Liver (tissue), 9 donors: ENCODE results near the gene MYO7B. TPM values are rescaled to one million over a fixed set of nuclear protein-coding genes. Genes with fewer than 3 reads are reported as not detected.

Experiments
- DNase-seq: peaks from one replicate; pipeline ENCODE4 v3.0.0-alpha.2; 2017; ENCODE audit warnings: low spot score
- H3K27ac ChIP-seq, 2 donors: one replicate each; pipeline ENCODE4 v1.7.0; 2013; ENCODE audit warnings: inconsistent platforms in 2 of 2, low read length in 2 of 2, control low read depth in 1 of 2, low read depth in 1 of 2, mild to moderate bottlenecking in 1 of 2
- H3K27me3 ChIP-seq, 4 donors: one replicate each; pipeline versions ENCODE4 v1.6.1 to v1.7.0; 2013; ENCODE audit warnings: low read length in 3 of 4, inconsistent platforms in 1 of 4, mild to moderate bottlenecking in 1 of 4, moderate library complexity in 1 of 4; ENCODE audit not compliant: control insufficient read depth in 4 of 4, insufficient read depth in 4 of 4
- H3K36me3 ChIP-seq, 4 donors: one replicate each; pipeline versions ENCODE4 v1.6.1 to v1.7.0; 2013; ENCODE audit warnings: low read length in 3 of 4, mild to moderate bottlenecking in 3 of 4, low read depth in 1 of 4, moderate library complexity in 1 of 4; ENCODE audit not compliant: control insufficient read depth in 4 of 4, insufficient read depth in 3 of 4
- H3K4me1 ChIP-seq, 4 donors: one replicate each; pipeline versions ENCODE4 v1.6.1 to v1.7.0; 2013; ENCODE audit warnings: low read length in 3 of 4, mild to moderate bottlenecking in 3 of 4, moderate library complexity in 1 of 4; ENCODE audit not compliant: control insufficient read depth in 4 of 4, insufficient read depth in 4 of 4
- H3K4me3 ChIP-seq, 3 donors: one replicate each; pipeline versions ENCODE4 v1.6.1 to v1.7.0; 2013; ENCODE audit warnings: low read length in 3 of 3, control low read depth in 1 of 3, low read depth in 1 of 3, mild to moderate bottlenecking in 1 of 3
- H3K9ac ChIP-seq, 2 donors: one replicate each; pipeline ENCODE4 v1.7.0; 2013; ENCODE audit warnings: low read length in 2 of 2, mild to moderate bottlenecking in 2 of 2, moderate library complexity in 2 of 2, control low read depth in 1 of 2, low read depth in 1 of 2
- H3K9me3 ChIP-seq, 4 donors: one replicate each; pipeline versions ENCODE4 v1.6.1 to v1.7.0; 2013; ENCODE audit warnings: low read length in 3 of 4; ENCODE audit not compliant: control insufficient read depth in 4 of 4
- EGR1 ChIP-seq, 2 donors: IDR thresholded peaks; 2 replicates each; pipeline ENCODE4 v1.6.1; 2016 to 2018; ENCODE audit warnings: antibody characterized with exemption in 2 of 2, low read depth in 2 of 2
- FOXA1 ChIP-seq: IDR thresholded peaks from 2 replicates; pipeline ENCODE4 v1.6.1; 2016; ENCODE audit warnings: antibody characterized with exemption
- FOXA2 ChIP-seq: IDR thresholded peaks from 2 replicates; pipeline ENCODE4 v1.6.1; 2016; ENCODE audit warnings: antibody characterized with exemption
- GABPA ChIP-seq, 2 donors: IDR thresholded peaks in 1 of 2; conservative IDR thresholded peaks in 1 of 2; 2 replicates each; pipeline ENCODE4 v1.6.1; 2016; ENCODE audit warnings: antibody characterized with exemption in 2 of 2, mild to moderate bottlenecking in 1 of 2, moderate library complexity in 1 of 2
- JUND ChIP-seq, 2 donors: IDR thresholded peaks; 2 replicates each; pipeline ENCODE4 v1.6.1; 2016; ENCODE audit warnings: antibody characterized with exemption in 2 of 2
- NR2F2 ChIP-seq: IDR thresholded peaks from 2 replicates; pipeline ENCODE4 v1.6.1; 2016; ENCODE audit warnings: antibody characterized with exemption
- RAD21 ChIP-seq, 2 donors: IDR thresholded peaks; 2 replicates each; pipeline ENCODE4 v1.6.1; 2016; ENCODE audit warnings: antibody characterized with exemption in 2 of 2, mild to moderate bottlenecking in 2 of 2
- REST ChIP-seq: IDR thresholded peaks from 2 replicates; pipeline ENCODE4 v1.6.1; 2016; ENCODE audit warnings: antibody characterized with exemption, mild to moderate bottlenecking
- RXRA ChIP-seq, 2 donors: IDR thresholded peaks; 2 replicates each; pipeline ENCODE4 v1.6.1; 2017 to 2018; ENCODE audit warnings: antibody characterized with exemption in 2 of 2, mild to moderate bottlenecking in 1 of 2
- SP1 ChIP-seq: IDR thresholded peaks from 2 replicates; pipeline ENCODE4 v1.6.1; 2018; ENCODE audit warnings: antibody characterized with exemption, mild to moderate bottlenecking
- TAF1 ChIP-seq: conservative IDR thresholded peaks from 2 replicates; pipeline ENCODE4 v1.6.1; 2016; ENCODE audit warnings: antibody characterized with exemption, mild to moderate bottlenecking
- ZBTB33 ChIP-seq: IDR thresholded peaks from 2 replicates; pipeline ENCODE4 v1.6.1; 2016; ENCODE audit warnings: antibody characterized with exemption
- WGBS: extraction: QIAGEN DNeasy Blood & Tissue Kit; methylation state at CpG from one replicate; pipeline ENCODE4 v1.1.7; 2013; 5-methylcytosine and 5-hydroxymethylcytosine counted together
- polyA plus RNA-seq, 2 donors: library from polyadenylated mRNA; stranded (reverse) in 1 of 2; unstranded in 1 of 2; fragments of 200-250 nt in 1 of 2; fragments of >200 nt in 1 of 2; fragmentation: Nextera tagmentation in 1 of 2; extraction: Ambion mirVana in 1 of 2; gene quantifications; one replicate each; pipeline versions ENCODE4 v1.2.1 to v1.2.3, GENCODE V29; 2013 to 2015
- total RNA-seq, 2 donors: library from RNA; depleted of rRNA; stranded (reverse); fragments of >200 nt; gene quantifications; one replicate each; pipeline ENCODE4 v1.2.3, GENCODE V29; 2014
- TF ChIP-seq, protein P1 (sequence below): IDR thresholded peaks from 2 replicates; pipeline ENCODE4 v1.6.1; 2016; ENCODE audit warnings: antibody characterized with exemption
- TF ChIP-seq, protein P2 (sequence below): fragments of 150-350 bp; IDR thresholded peaks from 2 replicates; pipeline ENCODE4 v1.5.1; 2017; ENCODE audit warnings: improper control_type of control experiment, low read depth, low read length; ENCODE audit not compliant: missing input control
- donor health status: healthy.
- donor health status: healthy.
- donor health status: healthy.
- donor health status: healthy.
- donor health status: healthy.

Gene MYO7B
- total and polyA plus RNA-seq, 4 donors = 0.15 to 1.1 (median 0.64) TPM

DNA sequence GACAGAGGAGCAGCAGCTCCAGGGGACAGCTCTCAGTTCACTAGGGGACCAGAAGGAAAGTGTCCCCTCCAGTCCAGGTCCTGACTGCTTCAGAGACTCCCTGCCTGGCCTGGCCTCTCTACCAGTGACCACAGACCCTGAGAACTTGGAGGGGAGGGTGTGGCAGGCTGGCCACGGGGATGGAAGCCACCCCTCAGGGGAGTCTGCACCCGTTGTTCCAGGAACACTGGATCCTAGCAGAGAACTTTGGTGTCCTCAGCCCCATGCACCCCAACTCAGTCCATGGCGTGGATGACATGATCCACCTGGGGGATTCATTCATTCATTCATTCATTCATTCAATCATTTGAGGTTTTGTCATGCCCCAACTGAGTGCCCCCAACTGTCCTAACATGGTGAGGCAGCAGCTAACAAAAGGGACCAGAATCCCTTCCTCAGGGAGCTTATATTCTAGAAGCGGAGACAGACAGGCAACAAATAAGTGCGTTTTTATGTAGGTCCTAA is 31.9 kb downstream of the MYO7B start:
- Histone ChIP-seq H3K27me3 (no peaks in the 10 kb centered on the region), H3K36me3 (no peaks in the 10 kb centered on the region), H3K4me1 (no peaks in the 10 kb centered on the region), H3K9ac (no peak overlapping the region), H3K27ac (no peak overlapping the region), H3K9me3 (no peaks in the 10 kb centered on the region), H3K4me3 (no peak overlapping the region)
- 92% methylated on average over 5 of the region's 5 CpGs for WGBS
- no peak for DNase-seq
- TF ChIP-seq EGR1 (IDR thresholded peaks at IDR 0.05; ENCODE audit: low read depth in 2 of 2) (no peak), FOXA2 (no peak), JUND (IDR thresholded peaks at IDR 0.05) (no peak), FOXA1 (no peak)

GRCh38 chr2:127568128-127568527 is 32.6 kb downstream of the MYO7B start:
- WGBS = 96% methylated on average over 6 of the region's 6 CpGs
- no peaks in the 10 kb centered on the region for H3K27me3 ChIP-seq
- no peak overlapping the region for H3K4me3 ChIP-seq
- TF ChIP-seq, protein P1, sequence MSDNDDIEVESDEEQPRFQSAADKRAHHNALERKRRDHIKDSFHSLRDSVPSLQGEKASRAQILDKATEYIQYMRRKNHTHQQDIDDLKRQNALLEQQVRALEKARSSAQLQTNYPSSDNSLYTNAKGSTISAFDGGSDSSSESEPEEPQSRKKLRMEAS = no peak
- TF ChIP-seq JUND (IDR thresholded peaks at IDR 0.05) = no peak
- no peak for TF ChIP-seq EGR1 (IDR thresholded peaks at IDR 0.05; ENCODE audit: low read depth in 2 of 2)
- no peak for TF ChIP-seq RAD21 (IDR thresholded peaks at IDR 0.05)
- no peak for TF ChIP-seq FOXA1
- no peak for TF ChIP-seq GABPA (IDR thresholded peaks at IDR 0.05 in 1 of 2, conservative IDR thresholded peaks at IDR 0.05 in 1 of 2)
- no peak for TF ChIP-seq TAF1
- no peak overlapping the region for H3K27ac ChIP-seq
- no peaks in the 10 kb centered on the region for H3K4me1 ChIP-seq
- no peak for DNase-seq
- H3K9ac ChIP-seq = no peak overlapping the region
- H3K36me3 ChIP-seq = no peaks in the 10 kb centered on the region
- H3K9me3 ChIP-seq = no peaks in the 10 kb centered on the region

- no peak for DNase-seq
- no peak overlapping the region for H3K9ac ChIP-seq
- H3K4me1 ChIP-seq = no peaks in the 10 kb centered on the region
- H3K9me3 ChIP-seq = no peaks in the 10 kb centered on the region
- WGBS = 90% methylated on average over 6 of the region's 6 CpGs
- H3K4me3 ChIP-seq = no peak overlapping the region
- H3K27ac ChIP-seq = no peak overlapping the region
- no peaks in the 10 kb centered on the region for H3K36me3 ChIP-seq
- no peak for TF ChIP-seq ZBTB33
- no peak for TF ChIP-seq REST
- TF ChIP-seq FOXA2 = no peak
- TF ChIP-seq TAF1 = no peak
- no peak for TF ChIP-seq RXRA (IDR thresholded peaks at IDR 0.05)
- TF ChIP-seq SP1 = no peak
- TF ChIP-seq RAD21 (IDR thresholded peaks at IDR 0.05) = no peak
- no peak for TF ChIP-seq NR2F2
- no peak for TF ChIP-seq FOXA1
- TF ChIP-seq, protein P2, sequence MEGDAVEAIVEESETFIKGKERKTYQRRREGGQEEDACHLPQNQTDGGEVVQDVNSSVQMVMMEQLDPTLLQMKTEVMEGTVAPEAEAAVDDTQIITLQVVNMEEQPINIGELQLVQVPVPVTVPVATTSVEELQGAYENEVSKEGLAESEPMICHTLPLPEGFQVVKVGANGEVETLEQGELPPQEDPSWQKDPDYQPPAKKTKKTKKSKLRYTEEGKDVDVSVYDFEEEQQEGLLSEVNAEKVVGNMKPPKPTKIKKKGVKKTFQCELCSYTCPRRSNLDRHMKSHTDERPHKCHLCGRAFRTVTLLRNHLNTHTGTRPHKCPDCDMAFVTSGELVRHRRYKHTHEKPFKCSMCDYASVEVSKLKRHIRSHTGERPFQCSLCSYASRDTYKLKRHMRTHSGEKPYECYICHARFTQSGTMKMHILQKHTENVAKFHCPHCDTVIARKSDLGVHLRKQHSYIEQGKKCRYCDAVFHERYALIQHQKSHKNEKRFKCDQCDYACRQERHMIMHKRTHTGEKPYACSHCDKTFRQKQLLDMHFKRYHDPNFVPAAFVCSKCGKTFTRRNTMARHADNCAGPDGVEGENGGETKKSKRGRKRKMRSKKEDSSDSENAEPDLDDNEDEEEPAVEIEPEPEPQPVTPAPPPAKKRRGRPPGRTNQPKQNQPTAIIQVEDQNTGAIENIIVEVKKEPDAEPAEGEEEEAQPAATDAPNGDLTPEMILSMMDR = no peak
- TF ChIP-seq JUND (IDR thresholded peaks at IDR 0.05) = no peak
- H3K27me3 ChIP-seq = no peaks in the 10 kb centered on the region
These were observed 34.2 kb downstream of the MYO7B start for GRCh38 chr2:127569666-127570065.
